ENCODE results near the gene KLHDC3.
"Not testable (repeated sequence)": the region's sequence is repeated elsewhere in the genome, so short reads cannot be mapped to it uniquely, and the experiment has no call there.

Gene KLHDC3

DNA sequence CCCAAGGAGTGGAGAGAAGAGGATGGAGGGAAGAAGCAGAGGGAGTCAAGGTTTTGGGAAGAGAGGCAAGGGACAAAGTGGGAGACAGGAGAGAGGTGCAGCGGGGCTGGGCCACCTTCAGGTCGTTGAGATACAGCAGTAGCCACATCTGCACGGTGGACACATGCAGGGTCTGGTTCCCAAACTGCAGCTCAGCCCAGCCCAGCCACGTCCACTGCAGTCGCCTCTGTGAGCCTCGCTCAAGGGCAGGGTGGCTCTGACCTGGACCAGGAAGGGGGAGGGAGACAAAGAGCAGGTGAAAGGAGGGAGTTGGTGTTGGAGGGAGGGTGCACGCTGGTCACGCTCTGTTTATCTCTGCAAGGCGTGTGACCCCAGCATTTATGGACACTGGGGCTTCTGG, 24.7 kb downstream of the KLHDC3 start:
- DNase-seq (ENCODE audit: low spot score), result no peak
- in situ Hi-C loops (cut with MboI; ENCODE audit: low pct_unique_long_range_greater_than_20kb, low sequenced_read_pairs, unreplicated experiment), result no loop called here
- TF ChIP-seq CTCF (IDR thresholded peaks at IDR 0.05; ENCODE audit: extremely low read depth, insufficient read depth, missing control alignments), result no peak

GRCh38 chr6:43040542-43041257, 26.7 kb downstream of the KLHDC3 start:
- DNase-seq (ENCODE audit: low spot score), result no peak
- in situ Hi-C loops (cut with MboI; ENCODE audit: low pct_unique_long_range_greater_than_20kb, low sequenced_read_pairs, unreplicated experiment), result no loop called here
- no peak for TF ChIP-seq CTCF (IDR thresholded peaks at IDR 0.05; ENCODE audit: extremely low read depth, insufficient read depth, missing control alignments)

GRCh38 chr6:43041475-43041874, 27.4 kb downstream of the KLHDC3 start:
- DNase-seq (ENCODE audit: low spot score); in situ Hi-C loops (cut with MboI; ENCODE audit: low pct_unique_long_range_greater_than_20kb, low sequenced_read_pairs, unreplicated experiment): not testable (repeated sequence)

DNA sequence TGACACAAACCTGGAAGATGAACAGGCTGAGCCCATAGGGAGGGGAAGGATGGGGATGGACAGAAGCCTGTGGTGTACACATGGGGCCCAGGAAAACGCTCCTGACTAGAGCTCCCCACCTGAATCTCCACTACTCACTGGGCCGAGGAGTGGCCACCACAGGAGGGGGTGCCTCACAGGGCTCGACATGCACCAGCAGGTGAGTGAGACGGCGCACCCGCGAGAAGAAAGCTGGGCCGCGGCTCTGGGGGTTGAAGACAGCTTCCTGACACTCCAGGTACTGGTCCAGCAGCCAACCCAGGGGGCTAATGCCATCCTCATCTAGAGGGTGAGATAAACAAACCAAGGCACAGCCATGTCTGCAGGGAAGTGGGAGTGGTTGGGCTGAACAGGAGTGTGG, 29.3 kb downstream of the KLHDC3 start:
- in situ Hi-C loops (cut with MboI; ENCODE audit: low pct_unique_long_range_greater_than_20kb, low sequenced_read_pairs, unreplicated experiment), result no loop called here
- no peak for TF ChIP-seq CTCF (IDR thresholded peaks at IDR 0.05; ENCODE audit: extremely low read depth, insufficient read depth, missing control alignments)
- DNase-seq (ENCODE audit: low spot score), result no peak

- DNase-seq (ENCODE audit: low spot score), result no peak
- in situ Hi-C loops (cut with MboI; ENCODE audit: low pct_unique_long_range_greater_than_20kb, low sequenced_read_pairs, unreplicated experiment), result no loop called here
- no peak for TF ChIP-seq CTCF (IDR thresholded peaks at IDR 0.05; ENCODE audit: extremely low read depth, insufficient read depth, missing control alignments)
Observed at GRCh38 chr6:43045371-43045930, 31.4 kb downstream of the KLHDC3 start.

GRCh38 chr6:43047998-43048397, 33.9 kb downstream of the KLHDC3 start:
- in situ Hi-C loops (cut with MboI; ENCODE audit: low pct_unique_long_range_greater_than_20kb, low sequenced_read_pairs, unreplicated experiment), result no loop called here
- DNase-seq (ENCODE audit: low spot score), result no peak
- no peak for TF ChIP-seq CTCF (IDR thresholded peaks at IDR 0.05; ENCODE audit: extremely low read depth, insufficient read depth, missing control alignments)

DNA sequence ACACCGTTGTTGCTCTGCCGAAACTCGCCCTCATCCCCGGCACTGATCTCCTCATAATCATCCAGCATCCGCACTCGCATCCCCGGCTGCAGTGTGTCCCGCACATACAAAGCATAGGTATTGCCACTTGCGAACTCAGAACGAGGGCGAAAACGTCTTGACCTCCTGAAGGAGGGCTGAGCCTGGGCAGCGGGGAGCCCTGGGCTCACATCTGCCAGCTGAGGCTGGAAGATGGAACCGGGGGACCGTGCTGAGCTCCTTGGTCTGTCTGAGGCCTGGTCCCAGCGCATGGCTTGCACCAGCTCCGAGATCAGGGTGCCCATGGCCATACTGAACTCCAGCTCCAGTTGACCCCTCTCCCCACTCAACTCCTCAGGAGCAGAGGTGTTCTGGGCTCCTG, 36.9 kb downstream of the KLHDC3 start:
- in situ Hi-C loops (cut with MboI; ENCODE audit: low pct_unique_long_range_greater_than_20kb, low sequenced_read_pairs, unreplicated experiment), result no loop called here
- TF ChIP-seq CTCF (IDR thresholded peaks at IDR 0.05; ENCODE audit: extremely low read depth, insufficient read depth, missing control alignments), result no peak
- no peak for DNase-seq (ENCODE audit: low spot score)
